Smooth muscle cell (in vitro differentiated cells): ENCODE results near the gene NTSR2. TPM values are rescaled to one million over a fixed set of nuclear protein-coding genes. Genes with fewer than 3 reads are reported as not detected.

Experiments used
- DNase-seq: peaks from one replicate; lab custom pipeline; 2025; ENCODE audit not compliant: unreplicated experiment; lab: John Stamatoyannopoulos, UW
- H2AFZ ChIP-seq: fragments of 200-600 bp; sonication (generic); 2 replicates; pipeline ENCODE4 v1.6.0; 2016; ENCODE audit warnings: antibody characterized with exemption, low read depth, mild to moderate bottlenecking
- H3F3A ChIP-seq: fragments of 200-600 bp; sonication (generic); 2 replicates; pipeline ENCODE4 v1.6.0; 2017; ENCODE audit warnings: antibody characterized with exemption, low read depth
- H3K27ac ChIP-seq: fragments of 200-600 bp; sonication (generic); 2 replicates; pipeline ENCODE4 v1.5.1; 2016; ENCODE audit warnings: low read depth, mild to moderate bottlenecking
- H3K27me3 ChIP-seq: fragments of 200-600 bp; sonication (generic); 2 replicates; pipeline ENCODE4 v1.6.1; 2016; ENCODE audit warnings: low read depth, mild to moderate bottlenecking
- H3K36me3 ChIP-seq: fragments of 200-600 bp; sonication (generic); 2 replicates; pipeline ENCODE4 v1.5.1; 2016; ENCODE audit warnings: low read depth
- H3K4me1 ChIP-seq: fragments of 200-600 bp; sonication (generic); 2 replicates; pipeline ENCODE4 v1.5.1; 2016; ENCODE audit warnings: low read depth
- H3K4me2 ChIP-seq: fragments of 200-600 bp; sonication (generic); 2 replicates; pipeline ENCODE4 v1.6.0; 2016; ENCODE audit warnings: mild to moderate bottlenecking
- H3K4me3 ChIP-seq: fragments of 200-600 bp; sonication (generic); 2 replicates; pipeline ENCODE4 v1.5.1; 2016; ENCODE audit warnings: mild to moderate bottlenecking
- H3K79me2 ChIP-seq: fragments of 200-600 bp; sonication (generic); 2 replicates; pipeline ENCODE4 v1.6.0; 2016; ENCODE audit warnings: low read depth, mild to moderate bottlenecking
- H3K9ac ChIP-seq: fragments of 200-600 bp; sonication (generic); 2 replicates; pipeline ENCODE4 v1.6.0; 2016; ENCODE audit warnings: low read depth
- H3K9me3 ChIP-seq: fragments of 200-600 bp; sonication (generic); replicated peaks from 2 replicates; pipeline ENCODE4 v1.5.1; 2016; ENCODE audit warnings: low read depth
- H4K20me1 ChIP-seq: fragments of 200-600 bp; sonication (generic); 2 replicates; pipeline ENCODE4 v1.6.0; 2016; ENCODE audit warnings: low read depth
- WGBS: methylation state at CpG from one replicate; pipeline ENCODE4 v1.1.7; 2016; ENCODE audit warnings: low lambda C conversion rate; 5-methylcytosine and 5-hydroxymethylcytosine counted together
- polyA plus RNA-seq: library from polyadenylated mRNA; unstranded; fragments of >200 nt; fragmentation: Nextera tagmentation; extraction: Ambion mirVana; gene quantifications from 2 replicates; pipeline ENCODE4 v1.2.1, GENCODE V29; 2016
- total RNA-seq: library from RNA; depleted of rRNA; stranded (reverse); fragments of >200 nt; gene quantifications from 2 replicates; pipeline ENCODE4 v1.2.3, GENCODE V29; 2014
- TF ChIP-seq, protein P1 (sequence below): fragments of 200-600 bp; sonication (generic); IDR thresholded peaks from 2 replicates; pipeline ENCODE4 v1.5.1; 2017; ENCODE audit warnings: borderline replicate concordance, mild to moderate bottlenecking, antibody characterized with exemption; ENCODE audit not compliant: insufficient read depth, poor library complexity, severe bottlenecking

Gene NTSR2
- total and polyA plus RNA-seq, 2 experiments from 2014 or later, result not detected

DNA sequence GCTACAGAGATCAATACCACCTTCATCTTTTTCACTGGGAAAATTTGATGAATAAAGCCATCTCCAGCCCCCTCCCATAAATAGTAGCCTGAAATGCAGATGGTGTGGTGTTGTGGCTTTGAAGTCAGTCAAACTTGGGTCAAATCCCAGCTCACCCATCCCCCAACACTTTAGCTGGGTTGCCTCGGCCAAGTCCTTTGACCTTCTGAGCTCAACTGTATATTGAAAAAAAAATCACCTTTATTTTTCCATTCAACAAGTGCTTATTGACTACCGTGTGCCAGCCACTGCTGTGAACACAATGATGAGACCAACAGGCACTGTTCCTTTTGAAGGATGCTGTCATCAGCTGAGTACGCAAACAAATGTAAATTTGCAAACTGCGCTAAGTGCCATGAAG is 35.1 kb upstream of the NTSR2 start:
- Histone ChIP-seq H3K9ac (no peak overlapping the region), H3K36me3 (no peaks in the 10 kb centered on the region), H3K4me3 (no peak overlapping the region), H3K9me3 (no peaks in the 10 kb centered on the region), H2AFZ (no peak overlapping the region), H3F3A (no peaks in the 10 kb centered on the region), H4K20me1 (no peaks in the 10 kb centered on the region), H3K79me2 (no peaks in the 10 kb centered on the region), H3K27me3 (no peaks in the 10 kb centered on the region), H3K4me1 (no peaks in the 10 kb centered on the region), H3K27ac (no peak overlapping the region), H3K4me2 (no peak overlapping the region)
- 92% methylated on average over 4 of the region's 4 CpGs for WGBS
- TF ChIP-seq, protein P1, sequence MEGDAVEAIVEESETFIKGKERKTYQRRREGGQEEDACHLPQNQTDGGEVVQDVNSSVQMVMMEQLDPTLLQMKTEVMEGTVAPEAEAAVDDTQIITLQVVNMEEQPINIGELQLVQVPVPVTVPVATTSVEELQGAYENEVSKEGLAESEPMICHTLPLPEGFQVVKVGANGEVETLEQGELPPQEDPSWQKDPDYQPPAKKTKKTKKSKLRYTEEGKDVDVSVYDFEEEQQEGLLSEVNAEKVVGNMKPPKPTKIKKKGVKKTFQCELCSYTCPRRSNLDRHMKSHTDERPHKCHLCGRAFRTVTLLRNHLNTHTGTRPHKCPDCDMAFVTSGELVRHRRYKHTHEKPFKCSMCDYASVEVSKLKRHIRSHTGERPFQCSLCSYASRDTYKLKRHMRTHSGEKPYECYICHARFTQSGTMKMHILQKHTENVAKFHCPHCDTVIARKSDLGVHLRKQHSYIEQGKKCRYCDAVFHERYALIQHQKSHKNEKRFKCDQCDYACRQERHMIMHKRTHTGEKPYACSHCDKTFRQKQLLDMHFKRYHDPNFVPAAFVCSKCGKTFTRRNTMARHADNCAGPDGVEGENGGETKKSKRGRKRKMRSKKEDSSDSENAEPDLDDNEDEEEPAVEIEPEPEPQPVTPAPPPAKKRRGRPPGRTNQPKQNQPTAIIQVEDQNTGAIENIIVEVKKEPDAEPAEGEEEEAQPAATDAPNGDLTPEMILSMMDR, result no peak
- no peak for DNase-seq

DNA sequence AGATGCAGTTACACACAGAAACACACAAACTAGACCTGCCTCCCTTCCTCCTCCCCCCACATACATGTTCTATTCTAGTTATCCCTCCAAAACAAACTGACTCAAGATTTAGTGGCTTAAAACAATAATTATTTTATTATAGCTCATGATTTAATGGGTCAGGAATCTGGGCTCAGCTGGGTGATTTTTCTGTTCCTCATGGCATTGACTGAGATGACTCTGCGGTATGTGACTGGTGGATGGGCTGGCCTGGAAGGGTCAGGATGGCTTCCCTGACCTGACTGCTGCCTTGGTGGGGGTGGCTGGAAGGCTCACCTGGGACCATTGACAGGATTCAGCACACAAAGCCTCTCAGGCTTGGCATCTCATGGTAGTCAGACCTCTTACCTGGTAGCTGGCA is 33.7 kb upstream of the NTSR2 start:
- Histone ChIP-seq H3K27ac (no peak overlapping the region), H3K27me3 (no peaks in the 10 kb centered on the region), H3K4me1 (no peaks in the 10 kb centered on the region), H3K79me2 (no peaks in the 10 kb centered on the region), H3F3A (no peaks in the 10 kb centered on the region), H4K20me1 (no peaks in the 10 kb centered on the region), H3K9me3 (no peaks in the 10 kb centered on the region), H3K36me3 (no peaks in the 10 kb centered on the region), H3K4me2 (no peak overlapping the region), H3K9ac (no peak overlapping the region), H3K4me3 (no peak overlapping the region), H2AFZ (no peak overlapping the region)
- no peak for DNase-seq
- WGBS, result 96% methylated on average over 1 of the region's 1 CpG
- TF ChIP-seq, protein P1, result no peak

DNA sequence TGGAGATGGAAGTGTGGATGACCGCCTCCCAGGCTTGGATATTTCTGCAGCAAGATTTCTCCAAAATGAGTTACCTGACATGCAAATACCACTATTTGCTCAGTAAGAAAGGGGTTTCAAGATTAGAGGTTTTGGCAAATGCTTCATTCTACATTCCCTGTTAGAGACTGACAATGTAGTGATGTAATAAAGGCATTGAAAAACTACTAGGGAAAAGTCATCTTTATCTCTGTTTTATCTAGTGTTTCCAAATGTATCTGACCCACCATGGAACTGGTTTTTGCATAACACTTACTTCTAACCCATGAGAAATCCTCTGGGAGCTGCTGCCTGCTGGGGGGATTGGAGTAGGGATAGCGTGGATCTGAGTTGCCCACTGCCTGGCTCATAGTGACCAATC is 33.0 kb upstream of the NTSR2 start:
- Histone ChIP-seq H3K9ac (no peak overlapping the region), H3K4me3 (no peak overlapping the region), H3K27me3 (no peaks in the 10 kb centered on the region), H3K4me1 (no peaks in the 10 kb centered on the region), H3K9me3 (no peaks in the 10 kb centered on the region), H3F3A (no peaks in the 10 kb centered on the region), H3K36me3 (no peaks in the 10 kb centered on the region), H3K4me2 (no peak overlapping the region), H3K79me2 (no peaks in the 10 kb centered on the region), H2AFZ (no peak overlapping the region), H4K20me1 (no peaks in the 10 kb centered on the region), H3K27ac (no peak overlapping the region)
- WGBS, result 90% methylated on average over 2 of the region's 2 CpGs
- no peak for DNase-seq
- TF ChIP-seq, protein P1, result no peak

DNA sequence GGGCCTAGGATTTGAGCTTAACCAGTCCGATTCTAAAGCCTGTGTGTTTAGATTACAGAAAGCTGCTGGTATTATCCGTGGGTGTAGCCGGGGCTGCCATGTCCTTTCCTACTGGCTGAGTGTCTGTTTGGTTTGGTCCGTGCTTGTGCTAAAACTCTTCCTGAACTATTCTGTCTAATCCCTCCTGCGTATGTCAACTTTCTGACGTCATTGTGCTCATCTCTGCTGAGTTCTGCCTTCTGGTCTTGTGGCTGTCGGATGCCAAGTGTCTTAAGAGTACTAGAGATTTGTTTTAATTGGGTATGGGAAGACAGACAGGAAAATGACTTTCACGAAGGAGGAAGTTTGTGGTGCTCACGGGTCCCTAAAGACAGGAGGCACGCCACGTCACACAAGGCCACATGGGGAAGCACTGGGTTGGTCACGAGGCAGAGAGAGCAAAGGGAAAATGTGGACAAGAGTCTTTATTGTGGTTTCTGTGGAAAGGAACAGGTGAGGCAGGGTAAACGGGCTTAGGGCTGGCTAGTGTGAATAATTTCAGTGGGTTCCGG is 31.8 kb upstream of the NTSR2 start:
- Histone ChIP-seq H3K79me2 (no peaks in the 10 kb centered on the region), H4K20me1 (no peaks in the 10 kb centered on the region), H3K36me3 (no peaks in the 10 kb centered on the region), H3K4me2 (peak overlapping the region; percentile 37), H3K27me3 (no peaks in the 10 kb centered on the region), H3K4me3 (no peak overlapping the region), H3K4me1 (peaks cover 5% of the 10 kb centered on the region), H3K9ac (no peak overlapping the region), H3F3A (no peaks in the 10 kb centered on the region), H3K27ac (peak overlapping the region; percentile 57), H3K9me3 (no peaks in the 10 kb centered on the region), H2AFZ (no peak overlapping the region)
- peak; percentile 38 for DNase-seq
- 38% methylated on average over 14 of the region's 14 CpGs for WGBS
- TF ChIP-seq, protein P1, result no peak
